Measurements from ENCODE around the gene ABHD5.
A peak's percentile ranks its signal among the peaks of the same experiment; 100 is the strongest.

Gene ABHD5

GRCh38 chr3:43726521-43726920, 35.8 kb downstream of the ABHD5 start:
- DNase-seq = no peak

- no peak for DNase-seq
Observed at GRCh38 chr3:43727930-43728329, 37.2 kb downstream of the ABHD5 start.

- DNase-seq = no peak
Observed at GRCh38 chr3:43728476-43728875, 37.7 kb downstream of the ABHD5 start.

- DNase-seq = no peak
Observed at GRCh38 chr3:43728947-43729346, 38.2 kb downstream of the ABHD5 start.

- DNase-seq = no peak
Observed at GRCh38 chr3:43729707-43730414, 39.1 kb downstream of the ABHD5 start.

GRCh38 chr3:43732747-43733425, 42.1 kb downstream of the ABHD5 start:
- DNase-seq = no peak

GRCh38 chr3:43733459-43734384, 43.0 kb downstream of the ABHD5 start:
- DNase-seq = no peak

GRCh38 chr3:43734685-43735084, 43.9 kb downstream of the ABHD5 start:
- no peak for DNase-seq

- no peak for DNase-seq
Observed at GRCh38 chr3:43735618-43736017, 44.9 kb downstream of the ABHD5 start.

- no peak for DNase-seq
Observed at GRCh38 chr3:43736558-43737440, 46.1 kb downstream of the ABHD5 start.

GRCh38 chr3:43738305-43738704, 47.6 kb downstream of the ABHD5 start:
- no peak for DNase-seq

GRCh38 chr3:43742920-43743319, 52.2 kb downstream of the ABHD5 start:
- no peak for DNase-seq

GRCh38 chr3:43747641-43748040, 56.9 kb downstream of the ABHD5 start:
- no peak for DNase-seq

GRCh38 chr3:43748179-43748578, 57.4 kb downstream of the ABHD5 start:
- DNase-seq = no peak

- DNase-seq = no peak
Observed at GRCh38 chr3:43748645-43749044, 57.9 kb downstream of the ABHD5 start.

GRCh38 chr3:43752905-43753304, 62.2 kb downstream of the ABHD5 start:
- DNase-seq = no peak

GRCh38 chr3:43753741-43754715, 63.3 kb downstream of the ABHD5 start:
- no peak for DNase-seq

GRCh38 chr3:43755516-43756200, 64.9 kb downstream of the ABHD5 start:
- DNase-seq = peak; percentile 41

- DNase-seq = no peak
Observed at GRCh38 chr3:43757666-43758321, 67.1 kb downstream of the ABHD5 start.

- no peak for DNase-seq
Observed at GRCh38 chr3:43758592-43759225, 68.0 kb downstream of the ABHD5 start.
